H1 (cell line): ENCODE results near the gene CBX2. TPM values are rescaled to one million over a fixed set of nuclear protein-coding genes. Genes with fewer than 3 reads are reported as not detected.

Experiments
- SIRT6 ChIP-seq: IDR thresholded peaks from one replicate; pipeline ENCODE4 v1.7.1; 2012; ENCODE audit warnings: low read length, inconsistent platforms
- SUZ12 ChIP-seq: fragments of 200-600 bp; sonication (generic); IDR thresholded peaks from 2 replicates; pipeline ENCODE4 v1.6.1; 2012; ENCODE audit warnings: mild to moderate bottlenecking, inconsistent platforms, low read length, moderate library complexity, mixed read lengths
- polyA plus RNA-seq, 7 experiments: library from polyadenylated mRNA; depleted of rRNA in 3 of 7; stranded (reverse) in 5 of 7; unstranded in 2 of 7; fragments of >200 nt in 5 of 7; fragments of 200-250 nt in 2 of 7; gene quantifications; 1 replicate in 5 of 7; 2 replicates in 1 of 7; 4 replicates in 1 of 7; pipeline versions ENCODE4 v1.2.1 to v1.2.3, GENCODE V29; 2011 to 2013; ENCODE audit warnings: missing spikeins in 2 of 7, mixed read lengths in 2 of 7
- total RNA-seq: library from RNA; stranded (reverse); fragmentation: NEBNext Ultra II Directional; extraction: Animal tissue kit (Norgen Biotek cat#: 25700); gene quantifications from 2 replicates; pipeline ENCODE4 v1.2.1, GENCODE V29; 2021

Gene CBX2
- total and polyA plus RNA-seq, 2 of the 8 experiments (the other 6 are each of a cell fraction or from before 2014, with no cell fraction given): 64.3 to 83.9 TPM

- TF ChIP-seq SIRT6: no peak
- TF ChIP-seq SUZ12: peak; percentile 78; the same call in 1 of the 2 replicates
- TF ChIP-seq, all 59 proteins: peak for 7
Observed at GRCh38 chr17:79794659-79795511, 16.9 kb downstream of the CBX2 start (continued).
